ENCODE measurements around the gene HPS1.

Gene HPS1

GRCh38 chr10:98432330-98432729 lies 14.4 kb downstream of the HPS1 start:
- no peak for DNase-seq (ENCODE audit: low read depth)

DNA sequence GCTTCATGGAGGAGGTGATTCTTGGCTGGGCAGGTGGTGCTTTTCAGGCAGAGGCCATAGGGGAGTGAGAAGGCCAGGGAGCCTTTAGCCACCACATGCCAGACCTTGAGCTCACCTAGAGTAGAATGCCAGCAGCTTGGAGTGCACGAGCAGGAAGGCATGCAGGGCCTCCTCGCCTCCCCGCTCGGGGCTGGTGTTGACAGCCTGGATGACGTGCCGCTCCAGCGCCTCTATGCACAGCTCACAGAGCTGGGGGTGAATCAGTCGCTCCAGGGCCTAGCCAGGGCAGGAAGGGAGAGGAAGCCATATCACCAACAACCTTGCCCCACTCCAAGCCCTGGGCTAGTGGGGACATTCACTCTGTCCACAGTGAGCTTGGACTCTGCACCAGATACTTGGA lies 15.7 kb downstream of the HPS1 start:
- DNase-seq (ENCODE audit: low read depth) = no peak

DNA sequence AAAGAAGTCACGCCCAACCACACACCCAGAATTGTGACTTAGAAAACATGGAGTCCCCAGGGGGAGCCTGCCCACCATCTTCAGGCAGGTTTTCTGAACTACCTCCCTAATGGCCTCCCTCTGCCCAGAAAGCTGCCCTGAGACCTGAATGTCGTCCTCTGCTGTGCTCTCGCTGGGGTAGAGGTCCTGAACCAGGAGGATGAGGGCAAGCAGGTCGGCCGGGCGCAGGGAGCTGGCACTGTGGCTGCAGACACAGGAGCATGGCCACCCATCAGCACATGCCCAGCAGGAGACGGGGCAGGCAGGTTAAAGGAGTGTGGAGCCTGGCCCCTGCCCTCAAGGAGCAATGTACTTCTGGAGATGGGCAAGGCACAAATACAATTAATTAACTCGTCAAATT lies 16.3 kb downstream of the HPS1 start:
- no peak for DNase-seq (ENCODE audit: low read depth)

GRCh38 chr10:98429320-98430072 lies 17.2 kb downstream of the HPS1 start:
- no peak for DNase-seq (ENCODE audit: low read depth)

DNA sequence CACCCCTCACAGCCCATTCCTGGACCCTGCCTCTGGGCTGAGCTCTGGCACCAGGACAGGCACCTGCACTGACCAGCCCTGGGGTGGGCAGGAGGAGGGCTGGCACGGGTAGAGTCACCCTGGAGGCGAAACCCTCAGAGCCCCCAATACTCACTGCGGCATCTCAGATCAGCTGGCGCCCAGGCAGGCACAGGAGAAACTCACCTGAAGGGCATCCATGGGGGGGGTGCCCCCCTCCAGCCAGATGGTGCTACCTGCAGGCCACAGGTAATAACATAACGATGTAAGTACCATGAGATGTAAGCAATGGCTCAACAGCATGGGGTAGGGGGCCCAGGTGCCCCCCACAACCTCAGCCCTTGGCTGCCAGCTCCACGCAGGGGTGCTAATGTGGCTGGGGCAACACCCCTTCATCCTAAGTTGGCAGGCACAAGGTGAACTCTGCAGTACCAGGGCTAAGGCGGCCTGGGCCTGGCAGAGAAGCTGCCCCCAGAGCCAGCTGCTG lies 19.7 kb downstream of the HPS1 start:
- no peak for DNase-seq (ENCODE audit: low read depth)

- DNase-seq (ENCODE audit: low read depth) = no peak
Measured at GRCh38 chr10:98425511-98426352, 21.0 kb downstream of the HPS1 start.

- no peak for DNase-seq (ENCODE audit: low read depth)
Measured at GRCh38 chr10:98424295-98425254, 22.2 kb downstream of the HPS1 start.

- DNase-seq (ENCODE audit: low read depth) = no peak
Measured at GRCh38 chr10:98423691-98424120, 23.0 kb downstream of the HPS1 start.

DNA sequence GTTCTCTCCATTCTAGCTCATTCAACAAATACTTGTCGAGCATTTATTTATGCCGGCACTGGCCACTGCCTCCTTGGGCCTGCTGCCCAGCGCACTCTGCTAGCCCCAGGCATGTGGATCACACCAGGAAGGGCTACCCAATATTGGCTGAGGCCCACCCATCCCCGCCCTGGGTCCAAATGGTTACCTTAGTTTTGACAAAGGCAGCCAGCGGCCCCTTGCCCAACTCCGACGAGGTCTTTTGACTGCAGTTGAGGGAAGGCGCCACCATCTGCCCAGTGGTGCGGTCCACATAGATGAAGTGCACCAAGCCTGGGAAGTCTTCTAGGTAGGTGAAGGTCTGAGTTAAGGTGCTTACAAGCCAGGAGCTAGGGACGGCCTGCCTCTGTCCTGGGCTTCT lies 24.6 kb downstream of the HPS1 start:
- no peak for DNase-seq (ENCODE audit: low read depth)

- DNase-seq (ENCODE audit: low read depth) = no peak
Measured at GRCh38 chr10:98420786-98421185, 25.9 kb downstream of the HPS1 start.

DNA sequence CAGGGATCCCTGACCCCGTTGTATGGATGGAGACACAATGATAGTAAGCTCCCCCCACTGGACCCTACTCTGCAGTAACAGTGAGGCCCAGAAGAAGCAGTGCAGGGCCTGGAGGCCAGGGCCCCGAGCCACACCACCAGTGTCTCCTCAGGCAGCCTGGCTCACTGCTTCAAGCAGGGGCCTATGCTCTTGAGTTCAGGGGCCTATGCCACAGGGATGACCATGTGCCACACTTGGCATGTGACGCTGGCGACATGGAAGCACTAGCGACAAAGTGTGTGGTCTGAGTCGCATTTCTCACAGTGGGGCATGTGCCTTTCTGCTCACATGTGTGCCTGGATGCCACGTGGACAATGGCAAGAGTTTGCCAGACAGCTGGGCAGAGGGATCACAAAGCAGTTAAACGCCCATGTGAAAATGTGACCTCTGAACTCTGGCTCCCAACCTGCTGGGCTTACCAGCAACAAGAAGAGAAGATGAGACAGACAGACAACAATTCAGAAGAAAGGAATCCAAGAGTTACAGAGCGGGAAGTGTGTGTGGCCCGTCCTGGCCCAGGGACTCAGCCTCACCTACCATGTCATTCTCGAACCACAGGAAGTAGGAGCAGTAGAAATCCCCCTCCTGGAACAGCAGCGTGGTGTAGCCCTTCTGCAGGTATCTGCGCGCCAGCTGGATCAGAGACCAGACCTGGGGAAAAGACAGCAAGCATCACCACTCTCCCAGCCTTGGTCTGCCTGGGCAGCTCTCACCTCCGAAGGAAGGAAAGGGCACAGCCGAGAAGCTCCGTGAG lies 27.1 kb downstream of the HPS1 start:
- DNase-seq (ENCODE audit: low read depth) = no peak

- no peak for DNase-seq (ENCODE audit: low read depth)
Measured at GRCh38 chr10:98418665-98419468, 27.9 kb downstream of the HPS1 start.

GRCh38 chr10:98417973-98418664 lies 28.6 kb downstream of the HPS1 start:
- no peak for DNase-seq (ENCODE audit: low read depth)

GRCh38 chr10:98417481-98417959 lies 29.2 kb downstream of the HPS1 start:
- no peak for DNase-seq (ENCODE audit: low read depth)

DNA sequence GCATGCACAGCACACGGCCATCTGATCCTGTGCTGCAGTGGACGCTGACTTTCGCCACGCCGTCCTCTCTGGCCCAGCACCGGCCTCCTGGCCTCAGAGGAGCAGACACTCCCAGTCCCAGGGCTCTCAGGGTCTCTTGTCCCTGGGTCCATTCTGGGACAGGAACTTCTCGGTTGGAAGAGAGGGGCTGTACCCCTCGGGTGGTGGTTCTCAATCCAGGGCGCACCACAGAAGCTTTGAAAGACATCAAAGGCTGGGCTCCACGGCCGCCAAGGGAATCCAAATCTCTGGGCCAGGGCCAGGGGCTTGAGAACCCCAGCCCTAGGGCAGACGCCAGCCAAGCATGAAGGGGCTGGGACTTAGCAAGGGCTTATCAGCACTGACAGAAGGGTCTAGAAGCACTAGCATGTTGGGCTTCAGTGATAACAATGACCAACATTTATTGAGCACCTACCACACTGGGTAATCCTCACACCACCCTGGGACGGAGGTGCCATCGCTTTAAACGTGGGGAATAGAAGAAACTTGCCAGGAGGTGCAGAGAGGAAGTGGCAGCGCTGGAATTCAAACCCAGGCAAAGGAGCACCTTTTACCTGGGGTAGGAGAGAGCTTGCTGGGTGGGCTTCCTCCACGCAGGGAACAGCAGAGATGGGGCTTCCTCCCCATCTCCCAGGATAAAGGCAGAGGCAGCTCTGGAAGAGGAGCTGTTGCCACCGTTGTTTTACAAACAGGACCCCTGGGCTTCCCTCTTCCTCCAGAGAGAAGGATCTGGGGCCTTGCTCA lies 29.9 kb downstream of the HPS1 start:
- no peak for DNase-seq (ENCODE audit: low read depth)

DNA sequence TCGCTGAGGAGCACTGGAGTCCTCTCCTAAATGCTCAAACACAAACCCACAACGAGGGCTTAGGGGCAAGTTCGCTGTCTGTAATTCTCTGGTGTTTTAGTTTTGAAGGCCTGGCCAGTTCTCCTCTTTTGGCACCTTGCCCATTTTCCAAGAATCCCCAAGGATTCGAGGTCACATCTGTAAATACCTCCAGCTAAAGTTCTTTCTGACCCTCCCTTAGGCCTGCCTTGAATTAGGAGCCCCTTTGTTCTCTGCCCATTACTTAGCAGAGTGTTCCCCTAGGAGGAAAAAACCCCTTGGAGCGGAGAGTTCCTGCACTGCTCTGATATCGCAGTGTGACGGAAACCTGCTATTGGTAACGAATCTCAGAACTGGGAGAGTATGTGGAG lies 31.0 kb downstream of the HPS1 start:
- no peak for DNase-seq (ENCODE audit: low read depth)

DNA sequence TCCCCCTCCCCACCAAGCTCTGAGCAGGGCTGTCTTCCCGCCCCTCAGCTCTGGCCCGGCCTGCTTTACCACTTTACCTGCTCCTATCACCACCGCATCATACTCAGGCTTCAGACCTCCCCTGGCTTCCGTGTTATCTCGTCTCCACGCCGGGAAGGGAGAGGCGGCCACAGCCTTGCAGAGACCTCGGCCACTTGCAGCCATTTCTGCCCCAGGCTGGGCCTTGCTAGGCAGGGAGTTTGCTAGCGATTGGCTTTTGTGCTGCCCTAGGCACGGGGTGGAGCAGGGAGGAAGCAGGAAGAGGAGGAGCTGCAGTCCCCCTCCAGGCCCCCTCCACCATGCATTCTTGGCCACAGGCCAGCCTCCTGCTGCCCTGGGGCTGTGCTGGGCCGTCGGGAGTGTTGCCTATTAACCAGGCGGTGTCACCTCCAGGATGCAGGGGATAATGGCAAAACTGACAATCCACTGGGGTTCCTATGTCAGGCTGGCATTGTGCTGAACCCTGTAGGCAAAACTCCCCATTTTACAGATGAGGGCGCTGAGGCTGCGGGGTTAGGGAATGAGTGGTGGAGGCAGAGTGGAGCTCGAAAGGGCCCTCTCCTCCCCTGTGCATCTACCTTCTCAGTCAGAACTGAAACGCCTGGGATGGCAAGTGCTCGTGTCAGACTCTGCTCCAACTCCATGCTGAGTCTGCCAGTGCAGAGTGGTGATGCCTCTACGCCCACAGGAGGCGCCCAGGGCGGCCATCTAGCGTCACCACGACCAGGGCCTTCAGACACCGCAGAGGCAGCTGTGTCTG lies 31.6 kb downstream of the HPS1 start, which contains the start of gene PYROXD2:
Gene PYROXD2, minus strand, starts transcription at position 251 of the 799 bp plus-strand sequence. Its CDS starts 47 bp downstream, at position 204.
- DNase-seq (ENCODE audit: low read depth) = peak; percentile 24

DNA sequence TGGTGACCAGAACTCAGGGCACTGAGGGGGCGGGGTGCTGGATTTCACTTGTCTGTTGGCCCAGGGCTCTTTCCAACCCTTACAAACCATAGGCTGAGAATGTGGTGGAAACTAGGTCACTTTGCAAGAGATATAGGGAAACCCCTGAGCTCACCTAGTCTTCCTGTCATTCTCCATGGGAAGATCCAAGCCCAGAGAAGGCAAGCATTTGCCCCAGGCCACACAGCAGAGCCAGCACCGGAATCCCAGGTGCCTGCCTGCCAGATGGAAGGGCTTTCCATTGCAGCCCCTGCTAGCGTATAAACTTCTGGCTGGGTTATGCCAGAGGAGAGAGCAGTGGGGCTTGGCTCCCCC lies 32.2 kb downstream of the HPS1 start:
- DNase-seq (ENCODE audit: low read depth) = no peak
